ENCODE data around the gene NUBP1.

- TF ChIP-seq CTCF (IDR thresholded peaks at IDR 0.05; ENCODE audit: insufficient read depth, low read length) (no peak), GABPA (IDR thresholded peaks at IDR 0.05; ENCODE audit: low read depth) (no peak), POLR2AphosphoS5 (IDR thresholded peaks at IDR 0.05; ENCODE audit: low read depth) (no peak)
- TF ChIP-seq, protein P1, sequence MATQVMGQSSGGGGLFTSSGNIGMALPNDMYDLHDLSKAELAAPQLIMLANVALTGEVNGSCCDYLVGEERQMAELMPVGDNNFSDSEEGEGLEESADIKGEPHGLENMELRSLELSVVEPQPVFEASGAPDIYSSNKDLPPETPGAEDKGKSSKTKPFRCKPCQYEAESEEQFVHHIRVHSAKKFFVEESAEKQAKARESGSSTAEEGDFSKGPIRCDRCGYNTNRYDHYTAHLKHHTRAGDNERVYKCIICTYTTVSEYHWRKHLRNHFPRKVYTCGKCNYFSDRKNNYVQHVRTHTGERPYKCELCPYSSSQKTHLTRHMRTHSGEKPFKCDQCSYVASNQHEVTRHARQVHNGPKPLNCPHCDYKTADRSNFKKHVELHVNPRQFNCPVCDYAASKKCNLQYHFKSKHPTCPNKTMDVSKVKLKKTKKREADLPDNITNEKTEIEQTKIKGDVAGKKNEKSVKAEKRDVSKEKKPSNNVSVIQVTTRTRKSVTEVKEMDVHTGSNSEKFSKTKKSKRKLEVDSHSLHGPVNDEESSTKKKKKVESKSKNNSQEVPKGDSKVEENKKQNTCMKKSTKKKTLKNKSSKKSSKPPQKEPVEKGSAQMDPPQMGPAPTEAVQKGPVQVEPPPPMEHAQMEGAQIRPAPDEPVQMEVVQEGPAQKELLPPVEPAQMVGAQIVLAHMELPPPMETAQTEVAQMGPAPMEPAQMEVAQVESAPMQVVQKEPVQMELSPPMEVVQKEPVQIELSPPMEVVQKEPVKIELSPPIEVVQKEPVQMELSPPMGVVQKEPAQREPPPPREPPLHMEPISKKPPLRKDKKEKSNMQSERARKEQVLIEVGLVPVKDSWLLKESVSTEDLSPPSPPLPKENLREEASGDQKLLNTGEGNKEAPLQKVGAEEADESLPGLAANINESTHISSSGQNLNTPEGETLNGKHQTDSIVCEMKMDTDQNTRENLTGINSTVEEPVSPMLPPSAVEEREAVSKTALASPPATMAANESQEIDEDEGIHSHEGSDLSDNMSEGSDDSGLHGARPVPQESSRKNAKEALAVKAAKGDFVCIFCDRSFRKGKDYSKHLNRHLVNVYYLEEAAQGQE (IDR thresholded peaks at IDR 0.05; ENCODE audit: insufficient replicate concordance, low read depth): no peak
Observed at GRCh38 chr16:10745841-10746240, 2.2 kb downstream of the NUBP1 start.
